ENCODE results near the gene IGSF9B. TPM values are rescaled to one million over a fixed set of nuclear protein-coding genes. Genes with fewer than 3 reads are reported as not detected.

IGSF9B gene
- total RNA-seq, 2 experiments from 2014 or later, result 124 to 136 TPM

- Mint-ChIP-seq H3K27me3 (no peaks in the 10 kb centered on the region), H3K36me3 (ENCODE audit: low read depth) (no peaks in the 10 kb centered on the region), H3K4me3 (no peak overlapping the region), H3K4me1 (ENCODE audit: low read depth) (no peaks in the 10 kb centered on the region), H3K27ac (no peak overlapping the region), H3K9me3 (no peaks in the 10 kb centered on the region)
- intact Hi-C loops (cut with micrococcal nuclease), result no loop called here
- ChIA-PET CTCF (no interaction called here), POLR2A (no interaction called here)
- TF ChIP-seq CTCF (IDR thresholded peaks at IDR 0.05), result no peak
- ATAC-seq (no peak), DNase-seq (no peak)
Observed at GRCh38 chr11:134001596-134001995, 44.8 kb upstream of the IGSF9B start.

- H3K4me3 Mint-ChIP-seq, result no peak overlapping the region
- TF ChIP-seq CTCF (IDR thresholded peaks at IDR 0.05), result no peak
- H3K27me3 Mint-ChIP-seq, result no peaks in the 10 kb centered on the region
- no peaks in the 10 kb centered on the region for H3K36me3 Mint-ChIP-seq (ENCODE audit: low read depth)
- ChIA-PET POLR2A (no interaction called here), CTCF (no interaction called here)
- H3K27ac Mint-ChIP-seq, result no peak overlapping the region
- intact Hi-C loops (cut with micrococcal nuclease), result no loop called here
- DNase-seq (no peak), ATAC-seq (no peak)
- H3K9me3 Mint-ChIP-seq, result no peaks in the 10 kb centered on the region
- no peaks in the 10 kb centered on the region for H3K4me1 Mint-ChIP-seq (ENCODE audit: low read depth)
Observed at GRCh38 chr11:134001088-134001487, 44.3 kb upstream of the IGSF9B start.

DNA sequence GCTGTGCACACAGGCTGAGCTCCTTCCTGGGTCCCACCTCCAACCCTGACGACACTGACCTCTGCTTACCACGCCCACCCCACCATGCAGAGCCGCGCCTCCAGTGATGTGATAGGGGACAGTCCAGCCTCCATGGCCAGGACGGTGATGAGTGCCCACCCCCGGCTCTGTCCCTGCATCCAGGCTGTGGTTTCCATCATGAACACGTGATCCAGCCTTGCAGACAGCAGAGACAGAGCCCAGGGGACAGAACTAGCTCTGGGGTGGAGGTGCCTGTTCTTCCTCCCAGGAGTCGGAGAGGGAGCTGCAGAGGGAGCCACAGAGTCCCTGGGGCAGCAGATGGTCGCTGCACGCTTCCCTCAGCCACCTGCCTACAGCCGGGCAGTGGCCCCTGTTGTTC, 42.6 kb upstream of the IGSF9B start:
- no peaks in the 10 kb centered on the region for H3K9me3 Mint-ChIP-seq

GRCh38 chr11:133997554-133997953, 40.8 kb upstream of the IGSF9B start:
- CTCF ChIA-PET, result no interaction called here

More for the DNA sequence above, 42.6 kb upstream of the IGSF9B start:
- no peak for DNase-seq
- ATAC-seq, result no peak
- TF ChIP-seq CTCF (IDR thresholded peaks at IDR 0.05), result no peak
- ChIA-PET POLR2A (no interaction called here), CTCF (no interaction called here)
- no peak overlapping the region for H3K4me3 Mint-ChIP-seq
- H3K27me3 Mint-ChIP-seq, result no peaks in the 10 kb centered on the region
- intact Hi-C loops (cut with micrococcal nuclease), result no loop called here
- no peak overlapping the region for H3K27ac Mint-ChIP-seq
- H3K4me1 Mint-ChIP-seq (ENCODE audit: low read depth), result peaks cover 6% of the 10 kb centered on the region
- no peaks in the 10 kb centered on the region for H3K36me3 Mint-ChIP-seq (ENCODE audit: low read depth)

DNA sequence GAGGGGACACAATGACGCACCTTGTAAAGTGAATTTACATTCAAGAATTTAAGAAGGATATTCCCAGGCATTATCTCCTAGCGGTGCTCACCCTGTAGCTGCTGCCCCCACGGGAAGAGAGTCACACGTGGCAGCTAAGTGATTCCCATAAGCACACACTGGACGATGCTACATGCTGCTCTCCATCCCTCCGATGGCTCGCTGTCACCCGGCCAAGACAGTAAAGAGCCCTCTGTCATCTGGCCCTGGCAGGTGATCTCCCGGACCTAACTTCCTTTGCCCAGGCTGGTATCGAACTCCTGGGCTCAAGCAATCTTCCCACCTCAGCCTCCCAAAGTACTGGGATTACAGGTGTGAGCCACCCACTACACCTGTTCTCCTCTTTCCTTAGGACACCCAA, 39.9 kb upstream of the IGSF9B start:
- DNase-seq (no peak), ATAC-seq (no peak)
- ChIA-PET CTCF (no interaction called here), POLR2A (interaction anchor here (1.2 kb wide), 1 partner anchor 42 kb away, joined by 3 read pairs; no protein-coding TSS in a partner anchor)
- H3K4me1 Mint-ChIP-seq (ENCODE audit: low read depth), result peaks cover 6% of the 10 kb centered on the region
- no peaks in the 10 kb centered on the region for H3K27me3 Mint-ChIP-seq
- no peaks in the 10 kb centered on the region for H3K9me3 Mint-ChIP-seq
- no peak for TF ChIP-seq CTCF (IDR thresholded peaks at IDR 0.05)
- H3K27ac Mint-ChIP-seq, result no peak overlapping the region
- H3K4me3 Mint-ChIP-seq, result no peak overlapping the region
- intact Hi-C loops (cut with micrococcal nuclease), result no loop called here
- no peaks in the 10 kb centered on the region for H3K36me3 Mint-ChIP-seq (ENCODE audit: low read depth)

More at GRCh38 chr11:133997554-133997953, 40.8 kb upstream of the IGSF9B start:
- no peaks in the 10 kb centered on the region for H3K9me3 Mint-ChIP-seq
- intact Hi-C loops (cut with micrococcal nuclease), result no loop called here
- H3K36me3 Mint-ChIP-seq (ENCODE audit: low read depth), result no peaks in the 10 kb centered on the region
- H3K27ac Mint-ChIP-seq, result no peak overlapping the region
- no peak for DNase-seq
- no peak overlapping the region for H3K4me3 Mint-ChIP-seq
- POLR2A ChIA-PET, result interaction anchor here (1.2 kb wide), 1 partner anchor 41 kb away, joined by 3 read pairs; no protein-coding TSS in a partner anchor
- H3K4me1 Mint-ChIP-seq (ENCODE audit: low read depth), result peaks cover 6% of the 10 kb centered on the region
- no peak for ATAC-seq
- no peaks in the 10 kb centered on the region for H3K27me3 Mint-ChIP-seq
- no peak for TF ChIP-seq CTCF (IDR thresholded peaks at IDR 0.05)
